H1 (cell line): ENCODE results near the gene B3GALT6. TPM values are rescaled to one million over a fixed set of nuclear protein-coding genes. Genes with fewer than 3 reads are reported as not detected.
A peak's percentile ranks its signal among the peaks of the same experiment; 100 is the strongest.

Source experiments
- CTCF ChIA-PET: fragments of 300-600 bp; sonication (Branson Sonifier 250); formaldehyde crosslinking; loops from one replicate; lab custom pipeline; 2021; ENCODE audit not compliant: partially characterized antibody; lab: Charles Lee
- POLR2A ChIA-PET: fragments of 300-600 bp; sonication (Branson Sonifier 250); formaldehyde crosslinking; loops from one replicate; lab custom pipeline; 2021; ENCODE audit warnings: inconsistent platforms; ENCODE audit not compliant: partially characterized antibody; lab: Charles Lee
- DNase-seq, 2 experiments: peaks; one replicate each; pipeline versions ENCODE4 v3.0.0 to v3.0.0-alpha.2; 2010 to 2022; ENCODE audit warnings: low spot score in 2 of 2, low read depth in 1 of 2, mixed read lengths in 1 of 2
- FAIRE-seq: peaks from 2 replicates; lab custom pipeline; 2011; peaks lifted over from hg19 to GRCh38; lab: Jason Lieb, UNC
- H2AFZ ChIP-seq: 2 replicates; pipeline ENCODE4 v1.8.1; 2012; ENCODE audit warnings: low read length, inconsistent platforms
- H2AK5ac ChIP-seq: 2 replicates; pipeline ENCODE4 v1.6.1; 2013; ENCODE audit warnings: low read depth, low read length
- H2BK120ac ChIP-seq: replicated peaks from 2 replicates; pipeline ENCODE3; 2013; ENCODE audit warnings: low read depth, low read length, inconsistent platforms
- H2BK12ac ChIP-seq: 2 replicates; pipeline ENCODE4 v1.6.1; 2013; ENCODE audit warnings: low read depth, low read length
- H2BK15ac ChIP-seq: 2 replicates; pipeline ENCODE4 v1.6.1; 2013; ENCODE audit warnings: low read length
- H2BK20ac ChIP-seq: 2 replicates; pipeline ENCODE4 v1.6.1; 2013; ENCODE audit warnings: low read length
- H2BK5ac ChIP-seq: 2 replicates; pipeline ENCODE4 v1.6.1; 2013; ENCODE audit warnings: low read depth, low read length
- H3K14ac ChIP-seq: 2 replicates; pipeline ENCODE4 v1.6.1; 2013; ENCODE audit warnings: inconsistent platforms; ENCODE audit not compliant: insufficient read length
- H3K18ac ChIP-seq: 2 replicates; pipeline ENCODE4 v1.6.1; 2013; ENCODE audit warnings: low read length; ENCODE audit errors: extremely low read depth
- H3K23ac ChIP-seq: 2 replicates; pipeline ENCODE4 v1.6.1; 2013; ENCODE audit warnings: inconsistent platforms; ENCODE audit not compliant: insufficient read length
- H3K23me2 ChIP-seq: 2 replicates; pipeline ENCODE4 v1.6.1; 2013; ENCODE audit warnings: low read depth, low read length
- H3K27ac ChIP-seq: 2 replicates; pipeline ENCODE4 v1.6.1; 2011; ENCODE audit warnings: low read depth, low read length, inconsistent platforms
- H3K27me3 ChIP-seq, 4 experiments: replicated peaks in 1 of 4; 1 replicate in 1 of 4; 2 replicates in 3 of 4; pipeline versions ENCODE4 v1.6.1 to v1.8.1; 2011 to 2013; ENCODE audit warnings: low read length in 3 of 4, mild to moderate bottlenecking in 3 of 4, inconsistent platforms in 2 of 4, mixed read lengths in 2 of 4, moderate library complexity in 1 of 4; ENCODE audit not compliant: control insufficient read depth in 3 of 4, insufficient read depth in 3 of 4; ENCODE audit errors: extremely low read depth in 1 of 4
- H3K36me3 ChIP-seq, 4 experiments: 2 replicates each; pipeline versions ENCODE4 v1.6.1 to v1.8.1; 2011 to 2013; ENCODE audit warnings: mild to moderate bottlenecking in 4 of 4, low read length in 3 of 4, moderate library complexity in 2 of 4, control low read depth in 1 of 4, inconsistent platforms in 1 of 4; ENCODE audit not compliant: insufficient read depth in 4 of 4, control insufficient read depth in 2 of 4
- H3K4ac ChIP-seq: replicated peaks from 2 replicates; pipeline ENCODE3; 2013; ENCODE audit warnings: low read length, low read depth, mixed read lengths, inconsistent platforms; ENCODE audit not compliant: insufficient read length
- H3K4me1 ChIP-seq, 4 experiments: replicated peaks in 1 of 4; 1 replicate in 1 of 4; 2 replicates in 3 of 4; pipeline versions ENCODE4 v1.6.1 to v1.8.1; 2011 to 2013; ENCODE audit warnings: low read length in 3 of 4, inconsistent platforms in 2 of 4, mixed read lengths in 1 of 4; ENCODE audit not compliant: insufficient read depth in 4 of 4, control insufficient read depth in 3 of 4
- H3K4me2 ChIP-seq, 2 experiments: 2 replicates each; pipeline versions ENCODE4 v1.6.1 to v1.8.1; 2011 to 2013; ENCODE audit warnings: low read depth in 2 of 2, low read length in 2 of 2, control low read depth in 1 of 2, inconsistent platforms in 1 of 2, mild to moderate bottlenecking in 1 of 2; ENCODE audit not compliant: insufficient read depth in 1 of 2
- H3K4me3 ChIP-seq, 4 experiments: fragments of 200-600, 300-600 bp in 1 of 4; sonication (generic), shearing (Covaris generic), sonication (Bioruptor Twin) in 1 of 4; 2 replicates each; pipeline versions ENCODE4 v1.5.1 to v1.8.1; 2011 to 2016; ENCODE audit warnings: low read length in 4 of 4, low read depth in 3 of 4, control low read depth in 2 of 4, inconsistent platforms in 2 of 4, mild to moderate bottlenecking in 2 of 4, mixed read lengths in 1 of 4, moderate library complexity in 1 of 4; ENCODE audit not compliant: insufficient read depth in 2 of 4; ENCODE audit errors: extremely low read depth in 1 of 4
- H3K56ac ChIP-seq: replicated peaks from 2 replicates; pipeline ENCODE3; 2013; ENCODE audit warnings: low read depth, mild to moderate bottlenecking, mixed read lengths, low read length, inconsistent platforms; ENCODE audit not compliant: insufficient read length
- H3K79me1 ChIP-seq: 2 replicates; pipeline ENCODE4 v1.6.1; 2013; ENCODE audit warnings: low read depth, low read length, control low read depth
- H3K79me2 ChIP-seq, 2 experiments: 2 replicates each; pipeline versions ENCODE4 v1.6.1 to v1.8.1; 2012 to 2013; ENCODE audit warnings: low read length in 2 of 2, mild to moderate bottlenecking in 2 of 2, inconsistent platforms in 1 of 2; ENCODE audit not compliant: insufficient read depth in 2 of 2, control insufficient read depth in 1 of 2
- H3K9ac ChIP-seq, 4 experiments: replicated peaks in 1 of 4; 1 replicate in 1 of 4; 2 replicates in 3 of 4; pipeline versions ENCODE4 v1.6.1 to v1.8.1; 2011 to 2013; ENCODE audit warnings: low read depth in 3 of 4, low read length in 3 of 4, control low read depth in 2 of 4, mild to moderate bottlenecking in 2 of 4, moderate library complexity in 2 of 4, inconsistent platforms in 1 of 4; ENCODE audit errors: extremely low read depth in 1 of 4
- H3K9me3 ChIP-seq, 2 experiments: 2 replicates each; pipeline versions ENCODE4 v1.6.1 to v1.8.1; 2012 to 2013; ENCODE audit warnings: mild to moderate bottlenecking in 2 of 2, moderate library complexity in 2 of 2, control low read depth in 1 of 2, inconsistent platforms in 1 of 2, low read depth in 1 of 2, low read length in 1 of 2, mixed read lengths in 1 of 2; ENCODE audit not compliant: insufficient read depth in 2 of 2
- H4K20me1 ChIP-seq, 2 experiments: replicated peaks in 1 of 2; 2 replicates each; pipeline versions ENCODE3 to v1.8.1; 2011 to 2013; ENCODE audit warnings: inconsistent platforms in 2 of 2, low read length in 2 of 2, mild to moderate bottlenecking in 1 of 2; ENCODE audit not compliant: insufficient read depth in 2 of 2, control insufficient read depth in 1 of 2
- H4K5ac ChIP-seq: 2 replicates; pipeline ENCODE4 v1.6.1; 2013; ENCODE audit warnings: low read length, low read depth, mixed read lengths, inconsistent platforms; ENCODE audit not compliant: insufficient read length
- H4K8ac ChIP-seq: 2 replicates; pipeline ENCODE4 v1.8.0; 2013; ENCODE audit warnings: mild to moderate bottlenecking, moderate library complexity, low read length, inconsistent platforms; ENCODE audit not compliant: insufficient read depth; ENCODE audit errors: extremely low read depth
- H4K91ac ChIP-seq: replicated peaks from 2 replicates; pipeline ENCODE3; 2013; ENCODE audit warnings: low read length, mixed read lengths, inconsistent platforms; ENCODE audit not compliant: insufficient read length
- HDAC6 ChIP-seq: IDR thresholded peaks from one replicate; pipeline ENCODE4 v1.7.1; 2012; ENCODE audit warnings: low read depth, mild to moderate bottlenecking, inconsistent platforms, low read length, moderate library complexity
- SP2 ChIP-seq: IDR thresholded peaks from 2 replicates; pipeline ENCODE4 v1.6.1; 2012; ENCODE audit warnings: mild to moderate bottlenecking, low read length, inconsistent platforms
- WGBS, 2 experiments: shearing (Covaris generic) in 1 of 2; methylation state at CpG; one replicate each; pipeline versions ENCODE4 v1.1.6 to v1.1.7; 2013 to 2015; ENCODE audit warnings: low lambda C conversion rate in 2 of 2, mixed read lengths in 2 of 2, inconsistent platforms in 1 of 2, low coverage in 1 of 2, missing lambda C conversion rate in 1 of 2; ENCODE audit not compliant: insufficient replicate concordance in 2 of 2, insufficient coverage in 1 of 2, insufficient read length in 1 of 2; ENCODE audit errors: extremely low coverage in 1 of 2, missing lambda C conversion rate in 1 of 2; 5-methylcytosine and 5-hydroxymethylcytosine counted together
- polyA plus RNA-seq, 7 experiments: library from polyadenylated mRNA; depleted of rRNA in 3 of 7; stranded (reverse) in 5 of 7; unstranded in 2 of 7; fragments of >200 nt in 5 of 7; fragments of 200-250 nt in 2 of 7; gene quantifications; 1 replicate in 5 of 7; 2 replicates in 1 of 7; 4 replicates in 1 of 7; pipeline versions ENCODE4 v1.2.1 to v1.2.3, GENCODE V29; 2011 to 2013; ENCODE audit warnings: missing spikeins in 2 of 7, mixed read lengths in 2 of 7
- total RNA-seq: library from RNA; stranded (reverse); fragmentation: NEBNext Ultra II Directional; extraction: Animal tissue kit (Norgen Biotek cat#: 25700); gene quantifications from 2 replicates; pipeline ENCODE4 v1.2.1, GENCODE V29; 2021

Gene B3GALT6
- total and polyA plus RNA-seq, 2 of the 8 experiments (the other 6 are each of a cell fraction or from before 2014, with no cell fraction given), result 18.4 to 20.4 TPM

DNA sequence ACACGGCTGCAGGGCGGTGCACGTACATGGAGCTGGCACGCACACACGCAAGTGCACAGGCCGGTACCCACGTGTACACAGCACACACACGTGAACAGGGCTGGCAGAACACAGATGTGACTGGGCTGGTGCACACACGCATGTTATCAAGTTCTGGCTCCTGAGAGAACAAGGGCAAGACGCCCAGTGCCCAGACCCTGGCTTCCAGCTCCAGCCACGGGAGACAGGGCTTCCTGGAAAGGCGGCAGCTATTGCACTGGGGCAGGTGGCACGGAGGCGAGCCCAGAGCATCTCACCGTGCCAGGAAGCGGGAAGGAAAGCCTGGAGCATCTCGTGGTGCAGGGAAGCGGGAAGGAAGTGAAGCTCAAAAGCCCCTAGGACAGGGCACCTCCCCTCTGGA is 6.1 kb upstream of the B3GALT6 start:
- Histone ChIP-seq H2AK5ac (no peak overlapping the region), H2BK12ac (no peak overlapping the region; the same call in 1 of the 2 replicates), H4K20me1 (peaks cover 5 to 31% of the 10 kb centered on the region in 2 experiments), H2BK20ac (no peak overlapping the region), H4K8ac (no peak overlapping the region), H4K5ac (no peak overlapping the region), H3K4ac (no peak overlapping the region), H3K4me3 (no peak overlapping the region), H3K36me3 (peaks cover 4 to 32% (median 17%) of the 10 kb centered on the region in 4 experiments; a peak in 7 of 8 replicates), H2BK15ac (no peak overlapping the region), H2AFZ (no peak overlapping the region), H3K79me2 (peaks cover 6 to 33% of the 10 kb centered on the region in 2 experiments; a peak in 3 of 4 replicates), H2BK120ac (no peak overlapping the region), H3K23me2 (peaks cover 3% of the 10 kb centered on the region; the same call in 1 of the 2 replicates), H3K23ac (no peak overlapping the region), H3K4me1 (no peaks in the 10 kb centered on the region; a peak in 1 of 7 replicates), H3K9ac (no peak overlapping the region), H2BK5ac (0 out of 2 replicates have a peak overlapping the region, but pooled peaks have one; percentile 18), H3K79me1 (peaks cover 34% of the 10 kb centered on the region), H3K14ac (no peak overlapping the region), H4K91ac (no peak overlapping the region), H3K27ac (no peak overlapping the region), H3K9me3 (no peaks in the 10 kb centered on the region), H3K27me3 (no peaks in the 10 kb centered on the region), H3K4me2 (no peak overlapping the region), H3K18ac (no peak overlapping the region), H3K56ac (no peak overlapping the region)
- ChIA-PET CTCF (interaction anchor here (0.8 to 6.2 kb wide), 3 partner anchors 12 to 107 kb away, joined by 3 to 28 read pairs (median 4); no protein-coding TSS in a partner anchor), POLR2A (interaction anchor here (1.0 to 3.1 kb wide), 2 partner anchors 10 to 52 kb away, joined by 3 to 15 read pairs; partner anchors contain the start of gene TTLL10)
- FAIRE-seq (no peak), DNase-seq (no peak)
- TF ChIP-seq SP2, result no peak
- no peak for TF ChIP-seq HDAC6
- 94% methylated on average over 18 of the region's 18 CpGs; no CpG with 5 or more reads in 1 of the 2 experiments for WGBS, 2 experiments
